Liver (tissue), 3 donors: ENCODE data around the gene DPPA2.

ENCODE experiments used
- ATF3 ChIP-seq: IDR thresholded peaks from 2 replicates; pipeline ENCODE4 v1.6.1; 2016; ENCODE audit warnings: antibody characterized with exemption
- CTCF ChIP-seq: fragments of 150-350 bp; IDR thresholded peaks from 2 replicates; pipeline ENCODE4 v1.5.1; 2017; ENCODE audit warnings: improper control_type of control experiment, low read depth, low read length; ENCODE audit not compliant: missing input control
- GABPA ChIP-seq, 2 donors: IDR thresholded peaks in 1 of 2; conservative IDR thresholded peaks in 1 of 2; 2 replicates each; pipeline ENCODE4 v1.6.1; 2016; ENCODE audit warnings: antibody characterized with exemption in 2 of 2, mild to moderate bottlenecking in 1 of 2, moderate library complexity in 1 of 2
- JUND ChIP-seq, 2 donors: IDR thresholded peaks; 2 replicates each; pipeline ENCODE4 v1.6.1; 2016; ENCODE audit warnings: antibody characterized with exemption in 2 of 2
- REST ChIP-seq: IDR thresholded peaks from 2 replicates; pipeline ENCODE4 v1.6.1; 2016; ENCODE audit warnings: antibody characterized with exemption, mild to moderate bottlenecking
- RXRA ChIP-seq, 2 donors: IDR thresholded peaks; 2 replicates each; pipeline ENCODE4 v1.6.1; 2017 to 2018; ENCODE audit warnings: antibody characterized with exemption in 2 of 2, mild to moderate bottlenecking in 1 of 2
- SP1 ChIP-seq: IDR thresholded peaks from 2 replicates; pipeline ENCODE4 v1.6.1; 2018; ENCODE audit warnings: antibody characterized with exemption, mild to moderate bottlenecking
- TAF1 ChIP-seq: conservative IDR thresholded peaks from 2 replicates; pipeline ENCODE4 v1.6.1; 2016; ENCODE audit warnings: antibody characterized with exemption, mild to moderate bottlenecking
- YY1 ChIP-seq: IDR thresholded peaks from 2 replicates; pipeline ENCODE4 v1.6.1; 2016; ENCODE audit warnings: antibody characterized with exemption, mild to moderate bottlenecking
- TF ChIP-seq, protein P1 (sequence below): IDR thresholded peaks from 2 replicates; pipeline ENCODE4 v1.6.1; 2016; ENCODE audit warnings: antibody characterized with exemption
- TF ChIP-seq, protein P2 (sequence below): IDR thresholded peaks from 2 replicates; pipeline ENCODE4 v1.6.1; 2016; ENCODE audit warnings: antibody characterized with exemption
- donor health status: healthy.
- donor health status: healthy.

- no peak for TF ChIP-seq TAF1
- no peak for TF ChIP-seq REST
- no peak for TF ChIP-seq CTCF
- TF ChIP-seq, protein P1, sequence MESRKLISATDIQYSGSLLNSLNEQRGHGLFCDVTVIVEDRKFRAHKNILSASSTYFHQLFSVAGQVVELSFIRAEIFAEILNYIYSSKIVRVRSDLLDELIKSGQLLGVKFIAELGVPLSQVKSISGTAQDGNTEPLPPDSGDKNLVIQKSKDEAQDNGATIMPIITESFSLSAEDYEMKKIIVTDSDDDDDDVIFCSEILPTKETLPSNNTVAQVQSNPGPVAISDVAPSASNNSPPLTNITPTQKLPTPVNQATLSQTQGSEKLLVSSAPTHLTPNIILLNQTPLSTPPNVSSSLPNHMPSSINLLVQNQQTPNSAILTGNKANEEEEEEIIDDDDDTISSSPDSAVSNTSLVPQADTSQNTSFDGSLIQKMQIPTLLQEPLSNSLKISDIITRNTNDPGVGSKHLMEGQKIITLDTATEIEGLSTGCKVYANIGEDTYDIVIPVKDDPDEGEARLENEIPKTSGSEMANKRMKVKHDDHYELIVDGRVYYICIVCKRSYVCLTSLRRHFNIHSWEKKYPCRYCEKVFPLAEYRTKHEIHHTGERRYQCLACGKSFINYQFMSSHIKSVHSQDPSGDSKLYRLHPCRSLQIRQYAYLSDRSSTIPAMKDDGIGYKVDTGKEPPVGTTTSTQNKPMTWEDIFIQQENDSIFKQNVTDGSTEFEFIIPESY, result no peak
- TF ChIP-seq JUND (IDR thresholded peaks at IDR 0.05), result no peak
- TF ChIP-seq, protein P2, sequence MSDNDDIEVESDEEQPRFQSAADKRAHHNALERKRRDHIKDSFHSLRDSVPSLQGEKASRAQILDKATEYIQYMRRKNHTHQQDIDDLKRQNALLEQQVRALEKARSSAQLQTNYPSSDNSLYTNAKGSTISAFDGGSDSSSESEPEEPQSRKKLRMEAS, result no peak
- TF ChIP-seq YY1, result no peak
- no peak for TF ChIP-seq GABPA (IDR thresholded peaks at IDR 0.05 in 1 of 2, conservative IDR thresholded peaks at IDR 0.05 in 1 of 2)
- no peak for TF ChIP-seq SP1
- TF ChIP-seq RXRA (IDR thresholded peaks at IDR 0.05), result no peak
- no peak for TF ChIP-seq ATF3
Measured at GRCh38 chr3:109325657-109326056, 9.3 kb upstream of the DPPA2 start.
